GM12891 (cell line): ENCODE data around the gene EIF4G3.

Experiments used
- PAX5 ChIP-seq: IDR thresholded peaks from 2 replicates; pipeline ENCODE4 v1.6.1; 2011; ENCODE audit warnings: low read length, moderate library complexity, mild to moderate bottlenecking; ENCODE audit not compliant: insufficient read depth, severe bottlenecking
- POLR2A ChIP-seq: IDR thresholded peaks from 2 replicates; pipeline ENCODE4 v1.6.1; 2011; ENCODE audit warnings: low read depth, low read length, control low read depth
- POLR2AphosphoS5 ChIP-seq: IDR thresholded peaks from 2 replicates; pipeline ENCODE4 v1.6.1; 2011; ENCODE audit warnings: low read depth, low read length, control low read depth

GRCh38 chr1:21106238-21106637, 70.5 kb downstream of the EIF4G3 start:
- TF ChIP-seq PAX5 (no peak), POLR2A (no peak), POLR2AphosphoS5 (no peak)
